Gastrocnemius medialis (tissue), 4 donors: ENCODE data around the gene ABTB2. TPM values are rescaled to one million over a fixed set of nuclear protein-coding genes. Genes with fewer than 3 reads are reported as not detected.

ENCODE experiments used
- ATAC-seq, 2 donors: fragments of 150-250 bp; one replicate each; pipeline ENCODE4 v1.9.1; 2016
- DNase-seq, 2 donors: peaks; one replicate each; pipeline ENCODE4 v3.0.0-alpha.2; 2019
- H3K27ac ChIP-seq, 4 donors: fragments of 200-600 bp; sonication (generic); 1 replicate in 1 of 4; 2 replicates in 3 of 4; pipeline ENCODE4 v1.5.1; 2016 to 2018; ENCODE audit warnings: mild to moderate bottlenecking in 2 of 4, moderate library complexity in 1 of 4
- H3K27me3 ChIP-seq, 3 donors: fragments of 200-600 bp; sonication (generic) in 2 of 3; 1 replicate in 1 of 3; 2 replicates in 2 of 3; pipeline versions ENCODE4 v1.5.1 to v1.6.0; 2016 to 2019; ENCODE audit warnings: mild to moderate bottlenecking in 1 of 3, moderate library complexity in 1 of 3
- H3K36me3 ChIP-seq, 2 donors: fragments of 200-600 bp; sonication (generic) in 1 of 2; one replicate each; pipeline ENCODE4 v1.5.1; 2017 to 2018
- H3K4me1 ChIP-seq, 2 donors: fragments of 200-600 bp; sonication (generic) in 1 of 2; one replicate each; pipeline ENCODE4 v1.5.1; 2016 to 2017; ENCODE audit warnings: mild to moderate bottlenecking in 2 of 2
- H3K4me3 ChIP-seq, 4 donors: fragments of 200-600 bp; sonication (generic) in 3 of 4; 1 replicate in 1 of 4; 2 replicates in 3 of 4; pipeline ENCODE4 v1.5.1; 2016 to 2019; ENCODE audit warnings: mild to moderate bottlenecking in 2 of 4
- H3K9me3 ChIP-seq, 3 donors: fragments of 200-600 bp; sonication (generic) in 2 of 3; 1 replicate in 1 of 3; 2 replicates in 2 of 3; pipeline ENCODE4 v1.5.1; 2016 to 2019
- POLR2A ChIP-seq, 2 donors: fragments of 450-650 bp; IDR thresholded peaks; one replicate each; pipeline ENCODE4 v1.6.1; 2017; ENCODE audit warnings: antibody characterized with exemption in 2 of 2, mild to moderate bottlenecking in 2 of 2, moderate library complexity in 2 of 2
- in situ Hi-C, 4 donors: fragments of 200-750 bp; cut with MboI; loops; one replicate each; pipeline versions ENCODE4 v1.15.0 to v1.8.0; 2017; ENCODE audit warnings: low sequenced_read_pairs in 4 of 4
- intact Hi-C: fragments of 100-400 bp; cut with DNase I; formaldehyde crosslinking; loops from one replicate; pipeline ENCODE4 v1.15.1; 2023; ENCODE audit warnings: low total_unique reads
- total RNA-seq, 4 donors: library from RNA; depleted of rRNA; stranded (reverse); fragments of >200 nt; gene quantifications; one replicate each; pipeline versions ENCODE4 v1.1.0 to v1.2.3, GENCODE V29; 2016
- TF ChIP-seq, protein P1 (sequence below), 5 experiments: fragments of 450-650 bp in 3 of 5; fragments of 200-600 bp in 2 of 5; sonication (generic) in 2 of 5; IDR thresholded peaks in 4 of 5; conservative IDR thresholded peaks in 1 of 5; 1 replicate in 4 of 5; 2 replicates in 1 of 5; pipeline ENCODE4 v1.5.1; 2016 to 2019; ENCODE audit warnings: antibody characterized with exemption in 5 of 5, mild to moderate bottlenecking in 3 of 5, moderate library complexity in 3 of 5

ABTB2 gene
- total RNA-seq, 4 donors from 2014 or later: 8.8 to 30.7 (median 12.2) TPM

DNA sequence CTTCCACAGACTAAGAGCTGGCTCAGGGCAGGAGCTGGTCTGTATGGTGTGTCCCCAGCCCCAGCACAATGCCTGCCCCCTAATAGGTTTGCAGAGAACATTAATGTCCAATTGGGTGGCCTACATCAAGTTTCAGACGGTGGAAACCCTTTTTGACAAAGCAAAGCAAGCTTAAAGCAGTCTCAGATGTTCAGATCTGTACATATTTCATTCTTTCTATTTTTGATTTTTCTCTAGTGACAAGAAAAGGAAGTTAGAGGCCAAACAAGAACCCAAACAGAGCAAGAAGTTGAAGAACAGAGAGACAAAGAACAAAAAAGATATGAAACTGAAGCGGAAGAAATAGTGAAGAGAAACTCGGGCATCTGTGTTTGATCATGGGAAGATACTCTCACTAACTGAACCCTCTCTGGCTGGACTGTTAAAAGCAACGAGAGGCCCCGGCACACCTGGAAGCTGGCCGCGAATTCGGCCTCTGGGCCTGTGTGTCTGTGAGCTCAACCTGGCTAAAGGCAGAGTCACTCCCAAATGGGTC is 211.9 kb downstream of the ABTB2 start:
- ATAC-seq (no peak), DNase-seq (no peak)
- Histone ChIP-seq H3K4me3 (no peak overlapping the region), H3K27me3 (no peaks in the 10 kb centered on the region), H3K36me3 (peaks cover 6 to 84% of the 10 kb centered on the region in 2 donors), H3K4me1 (no peaks in the 10 kb centered on the region), H3K9me3 (no peaks in the 10 kb centered on the region), H3K27ac (no peak overlapping the region)
- intact Hi-C loops (no loop called here), in situ Hi-C loops (no loop called here)
- TF ChIP-seq, protein P1, sequence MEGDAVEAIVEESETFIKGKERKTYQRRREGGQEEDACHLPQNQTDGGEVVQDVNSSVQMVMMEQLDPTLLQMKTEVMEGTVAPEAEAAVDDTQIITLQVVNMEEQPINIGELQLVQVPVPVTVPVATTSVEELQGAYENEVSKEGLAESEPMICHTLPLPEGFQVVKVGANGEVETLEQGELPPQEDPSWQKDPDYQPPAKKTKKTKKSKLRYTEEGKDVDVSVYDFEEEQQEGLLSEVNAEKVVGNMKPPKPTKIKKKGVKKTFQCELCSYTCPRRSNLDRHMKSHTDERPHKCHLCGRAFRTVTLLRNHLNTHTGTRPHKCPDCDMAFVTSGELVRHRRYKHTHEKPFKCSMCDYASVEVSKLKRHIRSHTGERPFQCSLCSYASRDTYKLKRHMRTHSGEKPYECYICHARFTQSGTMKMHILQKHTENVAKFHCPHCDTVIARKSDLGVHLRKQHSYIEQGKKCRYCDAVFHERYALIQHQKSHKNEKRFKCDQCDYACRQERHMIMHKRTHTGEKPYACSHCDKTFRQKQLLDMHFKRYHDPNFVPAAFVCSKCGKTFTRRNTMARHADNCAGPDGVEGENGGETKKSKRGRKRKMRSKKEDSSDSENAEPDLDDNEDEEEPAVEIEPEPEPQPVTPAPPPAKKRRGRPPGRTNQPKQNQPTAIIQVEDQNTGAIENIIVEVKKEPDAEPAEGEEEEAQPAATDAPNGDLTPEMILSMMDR (IDR thresholded peaks at IDR 0.05 in 4 of 5, conservative IDR thresholded peaks at IDR 0.05 in 1 of 5): no peak
- no peak for TF ChIP-seq POLR2A (IDR thresholded peaks at IDR 0.05)

DNA sequence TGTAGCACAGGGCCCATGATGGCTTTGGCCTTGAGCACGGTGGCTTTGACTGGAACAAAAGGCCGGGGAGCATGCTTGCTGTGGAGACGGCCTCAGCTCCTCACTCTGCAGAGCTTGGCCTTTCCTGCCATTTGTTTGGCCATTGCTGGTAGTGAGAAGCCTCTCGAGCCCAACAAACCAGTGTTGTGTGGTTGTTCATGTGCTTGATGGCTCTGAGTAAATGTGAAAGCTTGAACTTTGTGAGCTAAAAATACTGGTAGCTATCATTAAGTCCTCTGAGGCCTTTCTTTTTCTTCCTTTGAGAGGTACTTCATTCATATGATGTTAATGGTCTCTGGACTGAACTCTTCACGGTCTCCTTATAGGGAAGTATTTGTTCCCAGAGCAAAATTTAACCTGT is 212.7 kb downstream of the ABTB2 start:
- no peak overlapping the region for H3K4me3 ChIP-seq
- ATAC-seq (no peak), DNase-seq (no peak)
- TF ChIP-seq POLR2A (IDR thresholded peaks at IDR 0.05): no peak
- TF ChIP-seq, protein P1 (IDR thresholded peaks at IDR 0.05 in 4 of 5, conservative IDR thresholded peaks at IDR 0.05 in 1 of 5): no peak
- H3K9me3 ChIP-seq: no peaks in the 10 kb centered on the region
- H3K27ac ChIP-seq: no peak overlapping the region
- intact Hi-C loops: no loop called here
- no peaks in the 10 kb centered on the region for H3K4me1 ChIP-seq
- in situ Hi-C loops: no loop called here
- H3K27me3 ChIP-seq: no peaks in the 10 kb centered on the region
- peaks cover 6 to 92% of the 10 kb centered on the region in 2 donors for H3K36me3 ChIP-seq

DNA sequence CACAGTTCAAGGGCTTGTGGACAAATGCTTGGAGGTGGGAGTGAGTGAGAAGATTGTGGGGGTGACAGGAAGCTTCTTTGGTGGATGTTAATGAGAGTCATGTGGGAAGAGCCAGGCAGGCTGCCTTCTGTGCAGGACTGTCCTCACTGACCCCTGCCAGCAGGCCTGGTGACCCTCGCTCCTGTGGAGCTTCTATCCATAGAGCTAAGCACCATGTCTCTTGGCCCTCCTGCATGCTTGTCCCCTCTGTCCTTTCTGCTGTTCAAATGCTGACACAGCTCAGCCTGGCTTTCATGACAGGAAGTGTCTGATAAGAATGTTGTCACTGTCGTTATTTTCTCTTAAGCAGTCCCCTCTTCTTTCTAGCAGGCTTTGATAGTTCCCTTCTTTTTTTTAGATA is 214.8 kb downstream of the ABTB2 start:
- Histone ChIP-seq H3K9me3 (no peaks in the 10 kb centered on the region), H3K4me3 (no peak overlapping the region), H3K36me3 (peaks cover 6 to 98% of the 10 kb centered on the region in 2 donors), H3K27me3 (no peaks in the 10 kb centered on the region), H3K27ac (no peak overlapping the region), H3K4me1 (no peaks in the 10 kb centered on the region)
- in situ Hi-C loops (no loop called here), intact Hi-C loops (no loop called here)
- no peak for TF ChIP-seq POLR2A (IDR thresholded peaks at IDR 0.05)
- TF ChIP-seq, protein P1 (IDR thresholded peaks at IDR 0.05 in 4 of 5, conservative IDR thresholded peaks at IDR 0.05 in 1 of 5): no peak
- no peak for DNase-seq
- ATAC-seq: no peak

DNA sequence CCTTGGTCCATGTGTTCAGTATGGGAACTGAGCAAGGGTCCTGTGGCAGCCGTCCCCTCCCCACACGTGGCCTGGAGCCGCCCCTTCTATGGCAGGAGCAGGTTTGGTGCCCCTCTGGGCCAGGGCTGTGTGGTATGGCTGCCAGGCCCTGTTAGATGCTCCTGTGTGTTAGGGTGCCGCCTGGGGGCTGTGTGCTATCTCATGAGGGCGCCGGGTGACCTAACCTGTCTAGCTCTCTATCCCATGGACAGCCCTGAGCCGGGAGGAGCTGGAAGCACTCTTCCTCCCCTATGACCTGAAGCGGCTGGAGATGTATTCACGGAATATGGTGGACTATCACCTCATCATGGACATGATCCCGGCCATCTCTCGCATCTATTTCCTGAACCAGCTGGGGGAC is 217.7 kb downstream of the ABTB2 start:
- Histone ChIP-seq H3K36me3 (peaks cover 6 to 98% of the 10 kb centered on the region in 2 donors), H3K4me3 (no peak overlapping the region), H3K27ac (no peak overlapping the region), H3K9me3 (no peaks in the 10 kb centered on the region), H3K4me1 (no peaks in the 10 kb centered on the region), H3K27me3 (no peaks in the 10 kb centered on the region)
- DNase-seq (no peak), ATAC-seq (no peak)
- intact Hi-C loops (no loop called here), in situ Hi-C loops (no loop called here)
- TF ChIP-seq POLR2A (IDR thresholded peaks at IDR 0.05): no peak
- TF ChIP-seq, protein P1 (IDR thresholded peaks at IDR 0.05 in 4 of 5, conservative IDR thresholded peaks at IDR 0.05 in 1 of 5): no peak

DNA sequence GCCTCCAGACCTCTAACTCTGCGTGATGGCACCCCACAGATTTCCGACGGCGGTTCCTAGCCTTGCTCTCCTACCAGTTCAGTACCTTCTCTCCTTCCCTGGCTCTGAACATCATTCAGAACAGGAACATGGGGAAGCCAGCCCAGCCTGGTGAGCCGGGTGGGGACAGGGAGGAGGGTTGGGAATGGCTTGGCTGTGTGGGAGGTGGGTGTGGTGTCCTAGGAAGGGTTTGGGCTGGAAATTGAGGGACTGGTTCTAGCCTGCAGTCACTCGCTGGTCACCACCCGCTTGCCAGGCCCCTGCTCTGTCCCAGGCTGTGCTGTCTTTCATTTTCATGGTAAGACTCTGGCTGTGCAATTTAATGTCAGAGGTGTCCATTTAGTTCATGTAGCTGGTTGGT is 218.5 kb downstream of the ABTB2 start:
- ATAC-seq (no peak), DNase-seq (no peak)
- in situ Hi-C loops: no loop called here
- Histone ChIP-seq H3K4me1 (no peaks in the 10 kb centered on the region), H3K27me3 (no peaks in the 10 kb centered on the region), H3K4me3 (no peak overlapping the region), H3K36me3 (peaks cover 6 to 98% of the 10 kb centered on the region in 2 donors), H3K9me3 (no peaks in the 10 kb centered on the region), H3K27ac (no peak overlapping the region)
- TF ChIP-seq, protein P1 (IDR thresholded peaks at IDR 0.05 in 4 of 5, conservative IDR thresholded peaks at IDR 0.05 in 1 of 5): no peak
- no peak for TF ChIP-seq POLR2A (IDR thresholded peaks at IDR 0.05)
- intact Hi-C loops: no loop called here
